CD4-positive, alpha-beta T cell treated with Interleukin-15 for 1 hour (primary cell): ENCODE results near the gene SRSF10.
"Not testable (repeated sequence)": the region's sequence is repeated elsewhere in the genome, so short reads cannot be mapped to it uniquely, and the experiment has no call there.

Source experiments
- DNase-seq: peaks from one replicate; pipeline ENCODE4 v3.0.0-alpha.2; 2020

The SRSF10 gene

DNA sequence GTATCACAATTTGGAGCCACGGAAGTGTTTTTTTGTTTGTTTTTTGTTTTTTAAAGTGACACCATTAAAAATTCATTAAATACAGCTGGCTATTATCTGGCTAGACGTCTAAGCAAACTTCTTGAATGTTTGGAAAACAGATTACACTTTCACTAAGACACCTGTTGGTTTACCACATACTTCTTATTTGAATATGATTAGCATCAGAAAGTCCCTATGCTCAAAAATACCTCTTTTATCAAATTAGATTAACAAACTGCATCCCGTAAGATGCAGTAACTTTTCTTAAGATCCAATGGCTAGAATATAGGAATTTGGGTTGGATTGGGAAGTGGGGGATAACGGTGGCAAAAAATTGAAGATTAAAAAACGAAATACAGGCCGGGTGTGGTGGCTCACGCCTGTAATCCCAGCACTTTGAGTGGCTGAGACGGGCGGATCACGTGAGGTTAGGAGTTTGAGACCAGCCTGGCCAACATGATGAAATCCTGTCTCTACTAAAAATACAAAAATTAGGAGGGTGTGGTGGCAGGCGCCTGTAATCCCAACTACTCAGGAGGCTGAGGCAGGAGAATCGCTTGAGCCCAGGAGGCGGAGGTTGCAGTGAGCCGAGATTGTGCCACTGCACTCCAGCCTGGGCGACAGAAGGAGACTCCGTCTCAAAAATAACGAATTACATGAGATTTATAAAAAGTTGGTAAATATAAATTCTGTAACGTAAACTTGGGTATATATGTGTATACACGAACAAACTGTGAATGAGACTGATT lies 21.9 kb downstream of the SRSF10 start:
- not testable (repeated sequence) for DNase-seq

DNA sequence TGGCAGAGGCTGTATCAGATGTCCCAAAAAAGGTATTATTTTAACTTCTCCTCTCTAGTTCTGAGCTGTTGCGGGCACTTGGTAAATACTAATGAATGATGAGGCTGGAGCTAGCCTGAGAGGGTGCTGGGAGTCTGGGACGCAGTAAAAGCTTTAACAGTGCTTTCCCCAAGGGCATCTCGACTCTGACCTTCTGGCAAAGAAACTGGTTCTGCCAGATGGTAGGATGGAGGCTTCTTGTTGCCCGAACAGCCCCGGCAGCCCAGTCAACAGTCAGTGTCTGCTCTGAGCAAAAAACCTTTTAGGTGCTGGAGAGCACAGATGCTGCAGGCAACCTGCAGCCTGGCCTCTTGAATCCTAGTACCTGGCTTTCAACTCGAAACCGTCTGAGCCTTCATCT lies 23.0 kb downstream of the SRSF10 start:
- no peak for DNase-seq

DNA sequence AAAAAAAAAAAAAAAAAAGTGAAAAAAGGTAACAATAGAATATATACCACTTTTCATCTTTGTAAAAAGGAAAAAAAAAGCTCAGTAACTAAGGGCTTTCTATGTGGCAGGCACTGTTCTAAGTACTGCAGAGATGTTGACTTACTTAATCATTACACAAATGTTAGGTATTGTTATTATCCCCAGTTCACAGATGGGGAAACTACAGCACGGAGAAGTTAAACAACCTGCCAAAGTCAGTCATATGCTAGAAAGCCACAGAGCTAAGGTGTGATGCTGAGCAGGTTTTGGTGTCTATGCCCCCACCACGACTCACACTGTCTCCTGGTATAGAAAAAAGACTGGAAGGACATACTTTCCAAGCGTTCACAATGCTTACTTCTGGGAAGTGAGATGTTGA lies 27.1 kb downstream of the SRSF10 start:
- DNase-seq, result no peak

DNA sequence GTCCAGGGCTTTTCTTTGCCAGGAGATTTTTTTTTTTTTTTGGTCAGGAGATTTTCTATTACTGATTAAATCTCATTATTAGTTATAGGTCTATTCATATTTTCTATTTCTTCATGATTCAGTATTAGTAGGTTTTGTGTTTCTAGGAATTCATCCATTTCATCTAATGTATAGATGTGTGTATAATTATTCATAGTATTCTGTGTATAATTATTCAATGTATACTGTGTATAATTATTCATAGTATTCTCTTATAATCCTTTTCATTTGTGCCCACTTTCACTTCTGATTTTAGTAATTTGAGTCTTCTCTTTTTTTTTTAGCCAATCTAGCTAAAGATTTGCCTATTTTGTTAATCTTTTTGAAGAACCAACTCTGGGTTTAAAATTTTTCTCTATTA lies 32.8 kb downstream of the SRSF10 start:
- no peak for DNase-seq

DNA sequence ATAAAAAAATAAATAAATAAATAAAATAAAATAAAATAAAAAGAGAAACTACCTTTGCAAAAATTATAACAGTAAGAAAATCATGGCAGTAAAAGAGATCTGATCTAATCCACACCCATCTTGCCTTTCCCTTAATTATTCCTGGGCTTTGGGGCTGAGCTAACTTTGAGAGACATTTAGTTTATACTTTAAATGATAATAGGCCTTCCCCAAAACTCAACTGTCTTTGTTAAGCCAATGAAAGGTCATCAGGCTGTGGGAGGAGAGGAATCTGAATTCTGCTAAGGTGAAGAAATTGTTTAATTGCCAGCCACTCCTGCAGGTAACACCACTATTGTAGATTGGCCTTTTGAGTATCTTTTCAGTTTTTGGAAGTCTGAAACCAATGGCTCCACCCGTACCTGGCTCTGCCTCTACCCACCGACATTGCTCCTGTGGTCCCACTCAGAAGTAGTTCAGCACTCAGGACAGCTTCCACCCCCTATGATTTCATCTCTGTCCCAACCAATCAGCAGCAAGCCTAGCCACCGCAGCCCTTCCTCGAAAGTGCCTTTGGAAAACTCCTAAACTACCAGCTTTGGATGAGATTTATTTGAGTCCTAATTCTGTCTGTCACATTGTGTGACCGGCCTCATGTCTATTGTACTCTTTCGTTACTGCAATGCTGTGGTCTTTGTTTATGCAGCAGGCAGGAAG lies 43.5 kb downstream of the SRSF10 start:
- DNase-seq, result no peak

DNA sequence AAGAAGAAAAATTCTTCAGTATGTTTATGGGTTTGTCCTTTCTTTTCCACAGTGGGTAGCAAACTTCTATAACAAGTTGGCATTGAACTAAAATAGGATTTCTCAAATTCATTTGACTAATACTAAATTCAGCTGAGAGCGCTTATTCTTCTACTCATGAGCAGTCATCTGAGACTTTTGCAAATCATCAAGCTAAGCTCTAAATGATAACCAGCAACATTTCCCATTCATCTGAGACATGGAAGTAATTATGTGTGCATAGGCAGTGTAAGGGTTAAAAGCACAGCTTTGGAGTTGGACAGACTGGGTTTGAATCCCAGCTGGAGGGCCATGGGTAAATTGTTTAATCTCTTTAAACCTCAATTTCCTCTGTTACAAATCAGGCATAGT lies 48.6 kb downstream of the SRSF10 start:
- DNase-seq, result no peak

DNA sequence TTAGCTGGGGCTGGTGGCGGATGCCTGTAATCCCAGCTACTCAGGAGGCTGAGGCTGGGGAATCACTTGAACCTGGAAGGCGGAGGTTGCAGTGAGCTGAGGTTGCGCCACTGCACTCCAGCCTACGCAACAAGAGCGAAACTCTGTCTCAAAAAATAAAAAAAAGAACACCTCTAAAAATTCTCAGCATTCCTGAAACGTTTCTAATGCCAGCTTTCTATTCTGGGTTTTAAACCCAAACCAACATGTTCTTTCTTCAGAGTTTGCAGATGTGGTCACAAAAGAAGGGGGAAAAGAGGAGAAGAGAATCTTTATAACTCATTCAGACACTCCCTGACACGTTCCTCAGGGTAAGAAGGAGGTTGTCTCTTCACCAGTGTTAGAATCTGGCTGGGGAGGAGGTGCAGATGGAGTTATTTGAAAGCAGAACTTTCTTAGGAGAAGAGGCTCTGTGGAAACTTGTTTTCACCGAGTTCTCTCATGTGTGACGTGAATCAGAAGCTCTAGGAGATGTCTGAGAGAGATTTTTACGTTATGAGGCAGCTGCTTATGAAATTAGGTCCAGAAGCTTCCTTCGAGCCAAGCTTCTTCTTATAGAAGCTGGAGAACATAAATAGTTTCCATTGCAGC lies 49.2 kb downstream of the SRSF10 start:
- no peak for DNase-seq

DNA sequence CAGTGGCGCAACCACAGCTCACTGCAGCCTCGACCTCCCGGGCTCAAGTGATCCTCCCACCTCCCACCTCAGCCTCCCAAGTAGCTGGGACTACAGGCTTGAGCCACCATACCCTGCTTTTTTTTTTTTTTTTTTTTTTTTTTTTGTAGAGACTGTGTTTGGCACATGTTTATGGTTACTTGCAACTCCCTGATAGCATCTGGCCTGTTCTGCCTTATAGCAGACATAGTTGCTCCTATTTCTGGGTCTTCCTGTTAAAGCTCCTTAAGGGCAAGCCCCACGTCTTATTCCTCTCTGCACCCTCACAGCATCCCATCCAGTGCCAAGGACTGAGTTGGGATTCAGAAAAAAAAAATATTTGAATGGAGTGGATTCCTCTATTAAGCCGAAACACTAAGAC lies 49.9 kb downstream of the SRSF10 start:
- DNase-seq, result no peak

DNA sequence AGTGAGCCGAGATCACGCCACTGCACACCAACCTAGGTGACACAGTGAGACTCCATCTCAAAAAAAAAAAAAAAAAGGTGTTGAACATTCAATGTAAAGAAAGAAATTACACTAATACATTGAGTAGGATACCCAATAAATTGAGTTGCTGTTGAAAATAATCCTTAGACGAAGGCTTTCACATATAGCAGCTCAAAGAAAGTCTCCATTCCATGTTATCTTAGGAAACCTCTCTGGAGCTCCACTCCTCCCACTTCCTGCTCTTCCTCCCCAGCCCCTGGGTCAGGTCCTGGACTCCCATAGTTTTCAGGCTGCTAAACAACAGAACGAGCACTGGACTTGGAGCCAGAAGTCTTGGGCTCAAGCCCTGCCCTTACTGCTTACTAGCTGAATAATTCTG lies 51.3 kb downstream of the SRSF10 start:
- DNase-seq, result no peak

DNA sequence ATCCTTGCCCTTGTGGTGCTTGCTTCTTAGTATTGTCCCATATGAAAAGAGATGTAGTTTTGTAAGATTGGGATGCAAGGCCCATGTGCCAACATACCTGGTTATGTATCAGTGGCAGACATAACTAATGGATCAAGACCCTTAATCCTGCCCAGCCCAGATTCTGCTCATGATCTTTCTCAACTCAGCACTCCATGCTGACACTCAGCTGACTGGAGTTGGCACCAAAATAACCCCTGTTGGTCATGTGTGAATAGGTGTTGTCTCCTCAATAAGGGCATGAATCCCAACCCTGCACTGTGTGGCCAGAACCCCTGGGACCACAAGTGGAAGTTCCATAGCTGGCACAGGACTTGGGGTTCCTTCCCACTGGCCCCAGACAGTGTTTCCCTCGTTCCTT lies 53.0 kb downstream of the SRSF10 start:
- no peak for DNase-seq

DNA sequence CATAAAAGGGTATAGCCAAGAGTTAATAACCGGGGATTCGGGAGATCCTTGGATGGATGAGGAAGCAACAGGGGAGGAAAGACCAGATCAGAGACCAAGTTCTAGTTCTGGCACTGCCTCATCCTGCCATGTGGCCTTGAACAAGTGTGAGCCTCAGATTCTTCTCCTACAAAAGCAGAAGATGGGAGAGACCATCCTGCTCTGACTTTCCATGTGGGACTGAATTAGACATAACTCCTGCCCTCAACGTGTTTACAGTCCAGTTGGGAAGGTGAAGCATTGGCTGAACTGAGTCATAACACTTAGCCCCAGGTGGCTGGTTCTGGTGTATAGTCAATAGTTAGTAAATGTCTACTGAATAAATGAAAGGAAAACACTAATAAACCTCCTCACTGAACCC lies 54.8 kb downstream of the SRSF10 start:
- DNase-seq, result no peak

DNA sequence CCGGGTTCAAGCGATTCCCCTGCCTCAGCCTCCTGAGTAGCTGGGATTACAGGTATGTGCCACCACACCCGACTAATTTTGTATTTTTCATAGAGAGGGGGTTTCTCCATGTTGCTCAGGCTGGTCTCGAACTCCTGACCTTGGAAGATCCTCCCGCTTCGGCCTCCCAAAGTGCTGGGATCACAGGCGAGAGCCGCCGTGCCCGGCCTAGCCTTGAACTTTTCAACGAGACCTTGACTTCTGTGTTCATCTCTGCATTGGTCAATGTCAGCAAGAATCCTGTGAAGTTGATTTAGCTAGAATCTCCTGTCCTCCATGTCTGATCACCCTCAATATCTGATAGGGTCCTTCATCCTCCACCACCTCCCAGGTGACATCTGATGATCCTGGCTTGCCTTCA lies 55.5 kb downstream of the SRSF10 start:
- DNase-seq, result no peak

DNA sequence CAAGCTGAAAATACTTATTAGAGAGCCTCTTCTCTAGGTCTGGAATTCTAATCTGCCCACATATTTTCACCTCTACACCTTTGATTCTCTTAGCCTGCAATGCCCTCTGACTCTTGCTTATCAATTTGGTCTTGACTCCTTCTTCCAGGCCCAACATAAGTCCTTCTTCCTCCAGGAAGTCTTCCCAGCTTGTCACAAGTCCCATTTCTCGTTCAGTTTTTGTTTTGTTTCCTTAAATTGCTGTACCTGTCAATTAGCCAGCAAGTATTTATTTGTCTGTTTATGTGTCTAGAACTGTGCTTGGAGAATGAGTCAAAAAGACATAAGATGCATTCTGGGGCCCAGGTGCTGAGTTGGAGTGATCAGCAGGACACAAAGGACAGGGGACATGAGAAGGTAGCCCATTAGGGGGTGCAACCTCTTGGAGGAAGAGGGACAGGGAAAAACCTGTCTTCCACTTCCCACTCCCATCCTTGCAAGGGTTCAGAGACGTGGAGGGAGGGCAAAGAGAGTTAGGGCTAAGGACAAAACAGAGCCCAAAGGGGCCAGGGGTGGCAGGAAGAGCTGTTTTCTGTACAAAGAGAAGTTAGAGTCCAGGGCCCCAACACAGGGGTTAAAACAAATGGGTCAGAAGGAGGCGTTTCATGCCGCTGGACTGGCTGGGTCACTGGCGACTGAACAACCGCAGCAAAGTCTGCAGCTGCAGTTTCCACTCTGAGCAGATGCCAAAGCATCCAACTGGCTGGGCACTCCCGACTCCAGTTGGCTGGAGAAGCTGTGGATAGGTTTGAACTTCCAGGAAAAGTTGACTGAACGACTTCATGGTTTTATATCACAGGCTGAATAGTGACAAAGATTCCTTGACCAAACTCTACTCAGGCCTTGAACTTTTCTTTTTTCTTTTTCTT lies 56.3 kb downstream of the SRSF10 start:
- DNase-seq, result no peak

DNA sequence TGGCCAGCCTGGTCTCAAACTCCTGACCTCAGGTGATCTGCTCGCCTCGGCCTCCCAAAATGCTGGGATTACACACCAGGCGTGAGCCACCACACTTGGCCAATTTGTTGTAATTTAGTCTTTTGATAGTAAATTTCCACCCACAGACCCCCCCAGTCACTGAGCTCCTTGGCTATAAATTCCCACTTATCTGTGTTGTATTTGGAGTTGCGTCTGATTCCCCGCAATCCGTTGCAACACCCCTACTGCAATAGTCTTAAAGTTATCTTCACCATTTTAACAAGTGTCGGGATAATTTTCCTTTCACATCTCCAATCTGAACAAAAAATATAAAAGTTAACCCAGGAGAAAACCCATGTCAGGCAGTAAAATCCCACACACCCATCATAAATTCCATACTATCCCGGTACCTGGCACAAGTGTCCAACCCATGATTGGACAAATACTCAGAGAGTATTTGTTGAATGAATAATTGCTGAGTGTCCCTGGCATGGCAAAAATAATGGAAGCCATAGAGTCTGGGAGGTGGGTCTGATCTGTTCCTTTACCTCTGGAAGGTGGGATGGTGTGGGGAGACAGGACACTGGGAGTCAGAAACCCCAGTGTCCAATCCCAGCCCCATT lies 57.7 kb downstream of the SRSF10 start:
- no peak for DNase-seq

DNA sequence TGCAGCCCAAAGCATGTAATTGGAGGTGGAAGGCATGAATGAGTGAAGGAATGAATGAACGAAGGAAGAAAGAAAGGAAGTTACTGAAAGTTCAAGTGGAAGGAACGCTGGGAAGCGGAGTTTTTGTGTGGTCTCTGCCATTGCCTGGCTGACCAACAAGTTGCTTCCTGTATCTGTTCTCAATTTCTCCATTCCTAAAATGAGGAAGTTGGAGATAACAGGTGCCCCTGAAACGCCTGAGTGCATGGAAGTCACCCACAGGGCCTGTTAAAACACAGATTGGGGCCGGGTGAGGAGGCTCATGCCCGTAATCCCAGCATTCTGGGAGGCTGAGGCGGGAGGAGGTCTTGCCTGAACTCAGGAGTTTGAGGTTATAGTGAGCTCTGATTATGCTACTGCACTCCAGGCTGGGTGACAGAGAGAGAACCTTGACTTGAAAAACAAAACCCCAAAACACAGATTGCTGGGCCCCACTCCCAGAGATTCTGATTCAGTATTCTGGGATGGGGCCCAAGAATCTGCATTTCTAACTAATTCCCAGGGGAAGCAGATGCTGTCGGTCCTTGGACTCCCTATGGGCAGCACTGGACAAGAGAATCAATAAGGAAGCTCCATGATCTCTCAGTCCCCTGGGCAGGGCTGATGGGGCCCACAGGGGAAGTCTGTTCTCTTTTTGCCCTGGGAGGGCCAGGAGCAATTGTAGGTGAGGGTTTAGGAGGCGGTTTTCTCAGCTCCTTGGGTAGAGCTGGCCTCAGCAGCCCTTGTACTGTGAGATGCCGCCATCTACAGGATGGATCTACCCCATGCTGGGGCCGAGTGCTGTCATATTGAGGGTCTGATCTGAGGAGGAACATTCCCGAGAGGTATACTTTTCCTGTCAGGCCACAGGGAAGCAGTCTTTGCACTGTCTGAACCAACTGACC lies 63.7 kb downstream of the SRSF10 start:
- peak; percentile 77 for DNase-seq

DNA sequence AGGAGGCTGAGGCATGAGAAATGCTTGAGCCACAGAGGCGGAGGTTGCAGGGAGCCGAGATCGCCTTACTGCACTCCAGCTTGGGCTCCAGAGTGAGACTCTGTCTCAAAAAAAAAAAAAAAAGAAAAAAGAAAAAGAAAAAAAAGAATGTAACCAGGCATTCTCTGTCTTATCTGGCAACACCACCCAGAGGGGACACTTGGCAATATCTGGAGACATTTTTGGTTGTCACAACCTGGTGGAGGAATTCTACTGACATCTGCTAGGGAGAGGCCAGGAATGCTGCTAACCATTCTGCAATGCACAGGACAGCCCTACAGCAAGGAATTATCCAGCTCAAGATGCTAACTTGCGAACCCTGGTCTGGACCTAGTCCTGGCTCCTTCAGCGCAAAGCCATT lies 64.7 kb downstream of the SRSF10 start:
- DNase-seq, result no peak

DNA sequence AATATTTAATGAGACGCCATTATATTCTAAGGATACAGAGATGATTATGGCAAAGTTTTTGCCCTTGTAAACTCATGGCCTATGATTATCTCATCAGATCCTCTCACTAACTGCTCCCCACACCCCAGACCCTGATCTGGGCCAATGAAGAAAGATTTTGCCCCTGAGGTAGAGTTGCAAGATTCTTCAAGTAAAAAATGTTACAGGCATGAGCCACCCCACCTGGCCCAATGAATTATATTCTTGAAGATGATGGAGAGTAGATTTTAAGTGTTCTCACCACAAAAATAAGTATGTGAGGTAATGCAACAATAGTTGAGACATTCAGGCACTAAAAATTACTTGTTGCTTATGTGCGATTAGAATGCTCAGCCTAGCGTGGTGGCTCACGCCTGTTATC lies 65.2 kb downstream of the SRSF10 start:
- no peak for DNase-seq
